ENCODE data around the gene ASXL2.
"Not testable (repeated sequence)": the region's sequence is repeated elsewhere in the genome, so short reads cannot be mapped to it uniquely, and the experiment has no call there.

ASXL2 gene

DNA sequence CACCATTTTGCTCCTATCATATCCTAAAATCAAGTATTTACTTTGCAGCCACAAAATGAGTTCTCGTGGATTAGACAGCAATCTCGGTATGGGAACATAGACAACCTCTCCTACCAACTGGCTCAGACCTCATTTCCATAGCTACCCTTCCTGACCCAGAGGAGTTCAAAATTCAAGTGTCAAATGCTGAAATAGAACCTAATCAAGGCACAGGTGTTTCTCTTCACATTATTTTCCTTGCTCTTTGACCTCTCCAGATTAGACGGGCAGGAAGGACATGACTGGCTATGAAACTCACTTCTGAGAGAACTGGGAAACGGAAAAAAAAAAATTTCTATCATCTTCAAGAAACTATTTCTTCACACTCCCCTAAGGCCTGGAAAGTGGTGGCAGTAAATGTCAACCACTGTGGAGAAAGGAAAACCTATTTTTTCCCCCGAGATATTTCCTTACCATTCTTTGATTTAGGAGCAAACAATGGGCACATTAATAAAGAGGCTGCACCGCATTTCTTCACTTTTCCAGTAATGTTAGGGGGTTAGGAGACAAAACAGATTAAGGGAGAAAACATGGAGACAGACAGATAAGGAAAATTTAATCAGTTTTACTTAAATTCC is 141.3 kb downstream of the ASXL2 start:
- DNase-seq (ENCODE audit: low read depth in 2 of 2): no peak

DNA sequence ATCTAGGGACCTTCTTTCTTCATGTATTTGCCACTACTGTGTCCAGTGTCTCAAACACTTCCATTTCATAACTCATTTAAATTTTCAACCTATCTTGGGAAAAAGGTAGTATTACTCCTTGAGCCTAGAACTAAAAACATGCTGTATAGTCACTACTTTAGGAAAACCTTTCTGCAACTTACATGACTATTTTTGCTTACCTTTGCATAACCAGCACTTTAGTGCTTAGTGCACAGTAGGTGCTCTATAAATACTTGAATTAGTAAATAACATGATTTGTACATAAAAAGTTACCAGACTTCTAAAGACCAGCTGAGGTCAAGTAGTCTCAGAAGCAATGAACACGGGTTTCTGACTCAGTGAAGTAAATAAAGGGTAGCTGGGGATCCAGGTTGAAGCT is 142.5 kb downstream of the ASXL2 start:
- DNase-seq (ENCODE audit: low read depth in 2 of 2): no peak

DNA sequence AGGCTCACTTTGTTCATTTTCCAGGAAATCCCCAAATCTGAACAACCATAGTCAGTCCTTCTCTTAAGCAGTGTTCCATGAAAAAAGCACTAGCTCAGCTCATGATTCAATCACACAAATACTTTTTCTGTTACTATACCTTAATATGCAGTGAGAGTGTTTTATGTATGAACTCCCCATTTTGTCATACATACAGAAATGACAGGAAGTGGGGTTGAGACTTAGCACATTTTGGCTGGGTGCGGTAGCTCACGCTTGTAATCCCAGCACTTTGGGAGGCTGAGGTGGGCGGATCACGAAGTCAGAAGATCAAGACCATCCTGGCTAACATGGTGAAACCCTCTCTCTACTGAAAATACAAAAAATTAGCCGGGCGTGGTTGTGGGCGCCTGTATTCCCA is 149.7 kb downstream of the ASXL2 start:
- no peak for DNase-seq (ENCODE audit: low read depth in 2 of 2)

DNA sequence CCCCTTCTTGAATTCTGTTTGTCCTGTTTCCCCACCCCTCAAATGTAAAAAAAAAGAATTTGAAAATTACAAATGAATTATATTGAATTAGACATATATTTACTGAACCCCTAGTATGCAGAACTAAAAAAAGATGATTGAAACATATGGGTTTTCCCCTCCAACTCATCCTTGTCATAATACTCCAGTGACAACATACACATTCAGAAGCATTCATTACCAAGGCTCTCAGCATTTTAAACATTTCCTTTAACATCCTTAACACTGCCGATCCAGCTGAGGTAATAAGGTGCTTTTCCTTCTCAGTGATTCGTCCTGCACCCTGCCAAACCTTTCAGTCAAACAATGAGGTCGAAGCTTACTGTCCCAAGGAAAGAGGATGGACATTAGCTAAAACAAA is 151.8 kb downstream of the ASXL2 start:
- DNase-seq (ENCODE audit: low read depth in 2 of 2): no peak

DNA sequence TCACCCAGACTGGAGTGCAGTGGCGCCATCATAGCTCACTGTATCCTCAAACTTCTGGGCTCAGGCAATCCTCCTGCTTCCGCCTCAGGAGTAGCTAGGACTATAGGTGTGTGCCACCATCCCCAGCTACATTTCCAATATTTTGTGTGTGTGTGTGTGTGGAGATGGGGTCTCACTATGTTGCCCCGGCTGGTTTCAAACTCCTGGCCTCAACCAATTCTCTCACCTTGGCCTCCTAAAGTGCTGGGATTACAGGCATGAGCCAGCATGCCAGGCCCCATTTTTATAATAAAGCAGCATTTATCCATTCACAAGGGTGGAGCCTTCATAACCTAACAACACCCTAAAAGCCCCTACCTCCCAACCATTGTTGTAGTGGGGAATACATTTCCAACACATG is 152.4 kb downstream of the ASXL2 start:
- no peak for DNase-seq (ENCODE audit: low read depth in 2 of 2)

DNA sequence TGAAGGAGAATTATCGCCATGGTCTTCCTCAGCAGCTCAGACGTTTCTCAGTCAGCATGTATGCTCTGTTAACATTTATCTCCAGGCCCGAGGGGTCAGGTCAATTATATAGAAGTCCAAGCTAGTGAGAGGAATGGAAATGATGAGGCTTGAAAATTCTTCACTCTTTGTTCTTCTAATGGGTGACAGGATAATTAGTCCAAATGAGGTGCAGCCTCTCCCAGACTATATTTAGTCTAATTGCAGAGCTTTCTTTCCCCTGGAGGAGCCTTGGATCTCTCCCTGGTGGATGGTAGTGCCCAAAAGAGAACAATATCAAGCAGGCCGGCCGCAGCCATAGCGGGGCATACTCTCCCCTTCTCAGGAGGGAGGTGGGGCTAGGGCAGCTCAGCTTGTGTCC is 153.5 kb downstream of the ASXL2 start:
- no peak for DNase-seq (ENCODE audit: low read depth in 2 of 2)

DNA sequence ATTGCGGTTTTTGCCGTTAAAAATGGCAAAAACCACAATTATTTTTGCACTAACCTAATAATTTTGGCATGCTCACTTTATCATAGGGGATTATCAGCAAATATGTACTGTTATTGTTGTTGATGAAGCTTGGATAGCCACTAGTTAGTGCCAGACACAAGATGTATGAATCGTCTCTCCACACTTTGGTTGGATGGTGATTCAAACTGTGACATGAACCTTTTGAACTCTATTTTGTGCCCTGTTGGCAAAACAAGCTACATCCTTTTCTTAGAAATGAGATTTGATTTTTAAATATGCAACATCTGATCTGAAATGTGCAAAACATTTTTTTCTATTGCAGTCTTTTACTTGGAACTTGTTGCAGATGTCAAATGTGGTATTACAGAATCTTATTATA is 156.1 kb downstream of the ASXL2 start:
- DNase-seq (ENCODE audit: low read depth in 2 of 2): no peak

DNA sequence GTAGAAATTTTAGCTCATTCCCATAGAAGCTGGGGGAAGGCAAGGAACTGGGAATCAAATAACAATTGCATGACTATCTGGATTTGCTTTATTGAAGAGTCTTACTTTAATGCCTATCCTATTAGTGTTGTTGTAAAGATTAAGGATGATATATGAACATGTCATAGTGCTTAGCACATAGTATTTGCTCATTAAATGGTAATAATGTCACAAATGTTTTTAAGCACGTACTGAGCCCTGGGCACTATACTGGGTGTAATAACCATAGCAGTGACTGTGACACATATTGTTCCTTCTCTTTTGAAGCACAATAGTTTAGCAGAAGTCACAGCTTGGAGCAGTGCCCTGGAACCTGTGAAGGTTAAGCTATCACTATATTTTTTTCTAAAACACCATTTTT is 157.7 kb downstream of the ASXL2 start:
- no peak for DNase-seq (ENCODE audit: low read depth in 2 of 2)

DNA sequence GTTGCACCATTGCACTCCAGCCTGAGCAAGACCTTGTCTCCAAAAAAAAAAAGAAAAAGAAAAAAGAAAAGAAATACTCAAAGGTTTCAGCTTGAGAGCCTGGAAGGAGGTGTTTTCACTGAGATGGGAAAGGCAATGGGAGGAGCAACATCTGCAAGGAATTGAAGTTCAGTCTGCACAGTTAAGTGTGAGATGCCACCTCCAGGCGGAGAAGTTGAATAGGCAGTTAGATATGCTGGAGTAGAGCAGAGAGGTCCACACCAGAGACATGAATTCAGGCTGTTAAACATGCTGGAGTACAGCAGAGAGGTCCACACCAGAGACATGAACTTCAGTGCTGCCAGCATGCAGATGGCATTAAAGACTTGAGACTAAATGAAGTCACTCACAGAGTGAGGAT is 163.5 kb downstream of the ASXL2 start:
- DNase-seq (ENCODE audit: low read depth in 2 of 2): no peak

DNA sequence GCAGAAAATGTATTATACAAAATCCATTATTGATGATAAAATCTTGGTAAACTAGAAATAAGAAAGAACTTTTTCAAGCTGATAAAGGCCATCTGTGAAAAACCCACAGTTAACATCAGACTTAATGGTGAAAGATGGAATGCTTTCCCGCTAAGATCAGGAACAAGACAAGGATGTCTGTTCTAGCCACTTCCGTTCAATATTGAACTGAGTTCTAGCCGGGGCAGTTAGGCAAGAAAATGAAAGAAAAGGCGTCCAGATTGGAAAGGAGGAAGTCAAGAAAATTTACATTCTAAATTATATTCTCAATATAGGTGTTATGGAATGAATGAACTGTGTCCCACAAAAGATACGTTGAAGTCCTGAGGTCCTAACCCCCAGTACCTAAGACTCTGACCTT is 165.8 kb downstream of the ASXL2 start:
- no peak for DNase-seq (ENCODE audit: low read depth in 2 of 2)

DNA sequence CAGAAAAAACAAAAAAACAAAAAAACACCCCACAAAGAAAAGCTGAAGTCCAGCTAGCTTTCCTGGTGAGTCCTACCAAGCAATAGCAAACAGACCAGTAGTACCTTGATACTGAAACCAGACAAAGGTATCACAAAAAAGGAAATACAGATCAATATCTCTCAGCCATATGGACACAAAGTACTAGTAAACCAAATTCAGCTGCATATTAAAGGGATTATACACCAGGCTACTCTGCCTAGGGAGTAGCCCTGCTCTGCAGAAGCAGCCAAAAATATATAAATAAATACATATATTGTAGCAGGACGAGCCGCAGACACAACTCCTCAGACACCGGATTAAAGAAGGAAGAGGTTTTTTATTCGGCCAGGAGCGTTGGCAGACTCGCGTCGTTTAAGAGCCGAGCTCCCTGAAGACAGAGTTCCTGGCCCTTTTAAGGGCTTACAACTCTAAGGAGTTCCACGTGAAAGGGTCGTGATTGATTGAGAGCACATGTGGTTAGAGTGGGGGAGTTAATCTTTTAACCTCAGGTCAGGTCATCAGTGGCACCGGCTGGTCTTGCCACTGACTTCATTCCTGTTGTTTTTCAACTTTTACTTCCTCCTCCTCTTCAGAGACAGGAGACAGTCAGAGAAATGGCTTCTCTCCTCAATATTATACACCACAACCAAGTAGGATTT is 166.5 kb downstream of the ASXL2 start:
- DNase-seq (ENCODE audit: low read depth in 2 of 2): no peak

DNA sequence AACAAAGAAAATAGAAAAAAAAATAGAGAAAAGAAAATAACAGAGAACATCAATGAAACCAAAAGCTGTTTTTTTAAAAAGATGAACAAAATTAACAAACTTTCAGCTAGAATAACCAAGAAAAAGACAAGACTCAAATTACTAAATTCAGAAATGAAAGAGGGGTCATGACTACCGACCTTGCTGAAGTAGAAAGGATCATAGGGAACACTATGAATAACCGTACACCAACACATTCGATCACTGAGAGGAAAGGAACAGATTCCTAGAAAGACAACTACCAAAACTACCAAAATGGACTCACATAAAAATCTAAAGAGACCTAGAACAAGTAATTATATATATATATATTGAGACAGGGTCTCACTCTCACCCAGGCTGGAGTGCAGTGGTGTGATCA is 167.5 kb downstream of the ASXL2 start:
- no peak for DNase-seq (ENCODE audit: low read depth in 2 of 2)

DNA sequence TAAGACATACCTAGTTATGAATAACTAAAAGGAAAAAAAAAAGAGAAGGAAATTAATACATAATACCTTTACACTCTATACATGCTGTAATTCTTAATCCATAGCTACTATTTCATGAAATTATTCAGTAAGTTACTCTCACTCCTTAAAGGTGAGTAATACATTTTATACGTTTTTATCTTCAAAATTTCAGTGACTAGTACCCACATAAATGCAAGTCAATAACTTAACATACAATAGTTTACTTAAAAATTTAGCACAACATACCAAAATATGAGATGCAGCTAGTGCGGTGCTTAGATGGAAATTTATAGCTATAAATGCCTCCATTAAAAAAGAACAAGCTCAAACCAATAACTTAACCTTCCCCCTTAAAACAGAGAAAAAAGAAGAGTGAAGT is 168.9 kb downstream of the ASXL2 start:
- no peak for DNase-seq (ENCODE audit: low read depth in 2 of 2)

DNA sequence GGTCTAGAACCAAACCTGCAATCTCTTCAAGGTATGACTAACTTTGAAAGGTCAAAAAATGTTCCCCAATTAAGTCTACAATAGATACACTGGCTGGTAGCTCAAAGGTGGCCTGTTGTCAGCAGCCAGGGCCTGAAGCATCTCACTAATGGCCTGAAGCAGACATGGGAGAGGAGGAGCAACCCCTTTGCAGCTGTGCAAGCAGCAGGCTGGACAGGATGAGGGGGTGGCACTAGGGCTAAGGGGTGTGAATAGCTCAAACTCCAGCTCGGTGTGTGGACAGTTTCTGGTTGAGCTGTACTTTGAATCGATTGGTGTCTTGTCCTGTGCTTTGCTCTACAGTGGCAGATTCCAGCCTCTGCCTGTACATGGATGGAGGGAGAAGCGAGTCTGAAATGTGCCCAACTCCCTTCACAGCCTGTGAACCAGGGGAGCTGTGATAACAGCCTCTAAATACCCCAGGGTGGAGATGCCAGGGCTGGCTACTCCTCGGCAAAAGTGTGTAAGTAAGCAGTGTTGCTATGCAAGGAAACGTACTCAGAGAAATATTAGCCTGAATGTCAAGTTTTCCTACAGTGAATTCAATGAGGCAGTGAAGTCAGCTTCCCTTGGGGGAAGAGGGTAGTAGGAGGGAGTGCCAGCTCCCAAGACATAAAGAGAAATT is 170.2 kb downstream of the ASXL2 start:
- no peak for DNase-seq (ENCODE audit: low read depth in 2 of 2)

DNA sequence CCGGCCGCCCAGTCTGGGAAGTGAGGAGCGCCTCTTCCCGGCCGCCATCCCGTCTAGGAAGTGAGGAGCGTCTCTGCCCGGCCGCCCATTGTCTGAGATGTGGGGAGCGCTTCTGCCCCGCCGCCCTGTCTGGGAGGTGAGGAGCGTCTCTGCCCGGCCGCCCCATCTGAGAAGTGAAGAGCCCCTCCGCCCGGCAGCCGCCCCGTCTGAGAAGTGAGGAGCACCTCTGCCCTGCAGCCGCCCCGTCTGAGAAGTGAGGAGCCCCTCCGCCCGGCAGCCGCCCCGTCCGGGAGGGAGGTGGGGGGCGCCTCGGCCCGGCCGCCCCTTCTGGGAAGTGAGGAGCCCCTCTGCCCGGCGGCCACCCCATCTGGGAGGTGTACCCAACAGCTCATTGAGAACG is 172.7 kb downstream of the ASXL2 start:
- not testable (repeated sequence) for DNase-seq (ENCODE audit: low read depth in 2 of 2)

DNA sequence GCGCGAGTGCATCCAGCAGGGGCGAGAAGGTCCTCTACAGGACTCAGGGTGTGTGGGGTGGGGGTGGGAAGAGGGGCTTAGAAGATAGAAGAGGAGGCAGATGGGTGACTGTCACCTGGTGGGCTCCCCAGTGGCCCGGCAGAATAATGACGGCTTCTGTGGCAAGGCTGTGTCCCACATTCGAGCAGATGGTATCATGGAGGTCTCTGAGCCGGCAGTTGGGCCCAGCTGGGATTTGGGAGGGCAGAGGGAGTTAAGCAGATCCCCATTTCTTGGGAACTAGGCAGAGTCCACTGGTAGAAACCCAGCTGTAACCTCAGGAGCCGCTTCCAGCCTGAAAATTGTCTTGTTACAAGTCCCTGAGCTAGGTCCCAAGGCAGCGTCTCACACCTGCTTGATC is 176.5 kb downstream of the ASXL2 start:
- no peak for DNase-seq (ENCODE audit: low read depth in 2 of 2)

DNA sequence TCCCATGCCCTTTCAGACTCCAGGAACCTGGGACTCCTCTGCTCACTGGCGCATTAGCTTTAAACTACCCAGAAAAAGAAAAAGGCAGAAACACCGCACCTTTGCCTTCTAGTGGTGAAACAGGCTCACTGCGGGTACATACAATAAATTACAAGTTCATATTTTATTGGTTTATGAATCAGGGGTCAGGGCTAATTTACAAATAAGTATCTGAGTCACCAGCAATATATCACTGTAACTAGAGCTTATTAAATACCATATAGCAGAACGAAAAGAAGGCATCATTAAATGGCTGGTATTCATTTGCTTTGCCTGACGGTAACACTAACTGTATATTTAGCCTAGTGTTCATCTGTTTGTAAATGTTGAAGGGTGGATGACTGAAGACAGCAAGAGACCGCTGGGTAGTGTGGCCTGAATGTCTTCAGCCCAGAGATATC is 178.0 kb downstream of the ASXL2 start:
- DNase-seq (ENCODE audit: low read depth in 2 of 2): peak in 1 of 2 donors; percentile 7

DNA sequence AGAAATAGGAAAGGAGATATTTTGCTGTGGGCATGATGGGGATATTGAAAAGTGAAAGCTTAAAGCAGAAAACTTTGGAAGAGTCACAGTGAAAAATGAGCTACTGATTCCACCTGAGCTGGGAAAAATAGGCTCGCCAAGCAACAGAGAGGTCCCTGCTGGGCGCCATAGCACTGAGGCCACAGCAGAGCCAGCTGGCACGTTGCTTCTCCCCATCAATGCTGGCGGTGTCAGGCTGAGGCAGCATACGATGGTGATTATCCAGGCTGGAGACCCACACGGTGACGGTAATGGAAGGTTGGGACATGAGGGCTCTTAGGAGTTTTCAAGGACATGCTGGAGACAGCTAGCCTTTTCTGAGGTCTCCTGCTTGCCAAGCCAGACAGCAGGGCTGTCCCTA is 179.1 kb downstream of the ASXL2 start:
- no peak for DNase-seq (ENCODE audit: low read depth in 2 of 2)

DNA sequence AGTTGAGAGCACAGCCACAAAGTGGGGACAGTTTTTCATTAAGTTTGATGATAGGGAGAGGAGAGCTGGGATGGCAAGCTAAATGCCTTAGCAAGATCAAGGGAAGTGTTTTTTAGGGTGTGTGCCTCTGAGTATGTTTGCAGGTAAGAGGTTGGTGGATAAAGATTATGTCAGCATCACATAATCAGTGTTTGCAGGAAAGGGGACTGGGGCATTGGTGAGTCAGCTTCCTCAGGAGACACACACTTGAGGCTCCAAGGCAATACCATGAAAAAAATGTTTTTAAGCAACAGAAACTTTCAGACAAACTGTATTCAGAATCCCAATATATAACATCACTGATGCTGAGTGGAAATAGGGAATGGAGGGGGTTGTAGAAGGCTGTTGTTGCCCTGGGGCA is 179.5 kb downstream of the ASXL2 start:
- DNase-seq (ENCODE audit: low read depth in 2 of 2): no peak

DNA sequence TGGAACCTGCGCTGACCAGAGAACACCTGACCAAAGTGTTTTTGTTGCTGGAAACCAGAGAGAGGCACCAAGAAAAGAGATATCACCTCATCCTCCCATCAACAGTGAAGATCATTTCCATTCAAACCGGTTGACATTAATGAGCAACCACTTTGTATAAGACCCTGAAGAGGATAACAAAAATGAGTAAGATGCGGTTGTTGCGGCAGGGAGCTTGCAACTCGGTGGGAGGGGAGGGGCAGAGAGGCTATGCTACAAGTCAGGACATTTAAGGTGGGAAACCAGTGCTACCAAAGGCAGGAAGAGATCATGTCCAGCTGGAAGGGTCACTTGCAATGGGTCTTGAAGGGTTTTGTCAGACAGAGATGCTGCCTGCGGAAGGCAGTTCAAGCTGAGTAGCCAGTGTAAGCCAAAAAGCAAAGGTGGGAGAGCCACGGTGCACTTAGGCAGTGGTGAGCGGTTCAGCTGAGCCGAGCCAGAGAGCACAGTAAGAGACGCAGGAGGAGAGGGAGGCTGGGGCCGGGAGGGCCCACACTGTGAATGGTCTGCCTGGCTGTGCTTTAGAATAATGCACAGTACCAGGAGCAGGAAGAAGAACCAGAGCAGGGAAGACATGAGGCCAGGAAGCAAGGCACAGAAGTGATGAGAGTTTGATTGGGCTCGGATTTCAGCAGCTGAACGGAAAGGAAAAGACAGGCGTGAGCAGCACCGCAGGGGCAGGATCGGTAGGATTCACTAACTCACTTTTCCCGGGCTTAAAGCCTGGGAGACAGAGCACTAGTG is 180.5 kb downstream of the ASXL2 start:
- DNase-seq (ENCODE audit: low read depth in 2 of 2): no peak

DNA sequence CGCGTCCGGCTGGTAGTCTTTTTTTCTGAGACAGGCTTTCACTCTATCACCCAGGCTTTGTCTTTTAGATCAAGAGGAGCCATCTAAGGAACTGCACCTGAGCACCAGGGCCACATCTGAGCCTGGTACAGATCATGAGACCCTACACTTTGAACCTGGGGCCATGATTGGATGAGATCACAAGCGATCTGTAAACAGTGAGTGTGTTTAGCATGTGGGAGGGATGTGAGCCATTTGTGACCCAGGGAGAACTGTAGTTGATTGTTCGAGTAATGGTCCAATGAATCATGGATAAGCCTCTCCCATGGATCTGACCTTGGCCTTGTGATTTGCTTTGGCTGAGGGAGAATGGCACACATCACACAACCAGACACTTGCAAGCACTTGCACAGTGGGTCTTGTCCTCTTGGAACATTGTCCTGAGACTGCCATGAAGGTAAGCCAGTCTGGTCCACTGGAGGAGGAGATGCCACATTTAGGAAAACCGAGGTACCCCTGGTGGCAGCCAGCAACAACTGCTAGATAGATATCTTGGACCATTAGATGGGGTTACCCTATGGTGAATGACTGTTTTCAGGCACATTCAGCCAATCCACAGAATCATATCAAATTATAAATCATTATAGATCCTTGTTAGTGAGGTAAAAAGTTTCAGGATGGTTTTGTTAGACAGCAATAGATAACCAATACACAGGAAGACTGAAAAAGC is 185.4 kb downstream of the ASXL2 start:
- DNase-seq (ENCODE audit: low read depth in 2 of 2): no peak

DNA sequence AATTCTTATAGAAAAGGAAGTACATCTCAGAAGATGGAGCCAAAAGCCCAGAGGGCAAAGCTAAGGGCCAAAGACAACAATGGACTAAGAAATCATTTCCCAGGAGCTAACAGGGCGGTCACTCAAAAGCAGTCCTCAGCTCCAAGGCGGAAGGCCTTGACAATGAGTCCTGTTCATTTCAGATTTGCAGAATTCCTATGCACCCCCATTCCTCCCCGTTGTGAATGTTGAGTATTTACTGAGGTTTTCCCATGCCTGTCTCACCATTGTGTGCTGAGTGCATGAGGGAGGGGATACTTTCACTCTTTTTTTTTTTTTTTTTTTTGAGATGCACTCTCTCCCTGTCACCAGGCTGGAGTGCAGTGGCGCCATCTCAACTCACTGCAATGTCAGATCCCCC is 186.1 kb downstream of the ASXL2 start:
- DNase-seq (ENCODE audit: low read depth in 2 of 2): no peak

Data from stimulated activated CD8-positive, alpha-beta memory T cell treated with anti-CD3 and anti-CD28 coated beads, Interleukin-7, amount 100 ng/mL, for 4 hours (primary cell).